Measurements from ENCODE around the gene PANK4.

Gene PANK4

GRCh38 chr1:2528016-2528415, 1.6 kb upstream of the PANK4 start:
- DNase-seq, result no peak

- DNase-seq, result no peak
Observed at GRCh38 chr1:2527556-2527860, 1.1 kb upstream of the PANK4 start.

GRCh38 chr1:2526824-2527555, 594 bp upstream of the PANK4 start:
- no peak for DNase-seq

GRCh38 chr1:2525572-2525919, 850 bp downstream of the PANK4 start:
- DNase-seq, result no peak

GRCh38 chr1:2523891-2524609, 2.3 kb downstream of the PANK4 start:
- DNase-seq, result no peak

- no peak for DNase-seq
Observed at GRCh38 chr1:2523191-2523890, 3.1 kb downstream of the PANK4 start.

GRCh38 chr1:2522230-2522629, 4.2 kb downstream of the PANK4 start:
- DNase-seq, result no peak

- no peak for DNase-seq
Observed at GRCh38 chr1:2520806-2521205, 5.6 kb downstream of the PANK4 start.

GRCh38 chr1:2520206-2520605, 6.2 kb downstream of the PANK4 start:
- no peak for DNase-seq

GRCh38 chr1:2519729-2520128, 6.7 kb downstream of the PANK4 start:
- DNase-seq, result no peak

GRCh38 chr1:2519029-2519685, 7.2 kb downstream of the PANK4 start:
- DNase-seq, result no peak

- DNase-seq, result no peak
Observed at GRCh38 chr1:2518528-2518927, 7.9 kb downstream of the PANK4 start.

- DNase-seq, result no peak
Observed at GRCh38 chr1:2517966-2518365, 8.4 kb downstream of the PANK4 start.

GRCh38 chr1:2516946-2517345, 9.4 kb downstream of the PANK4 start:
- no peak for DNase-seq

GRCh38 chr1:2516124-2516523, 10.3 kb downstream of the PANK4 start:
- DNase-seq, result no peak

GRCh38 chr1:2515763-2516080, 10.7 kb downstream of the PANK4 start:
- DNase-seq, result no peak

GRCh38 chr1:2514863-2515762, 11.3 kb downstream of the PANK4 start:
- no peak for DNase-seq

GRCh38 chr1:2513939-2514652, 12.3 kb downstream of the PANK4 start:
- DNase-seq, result no peak

GRCh38 chr1:2512862-2513421, 13.5 kb downstream of the PANK4 start:
- no peak for DNase-seq

- no peak for DNase-seq
Observed at GRCh38 chr1:2510366-2511155, 15.8 kb downstream of the PANK4 start.

GRCh38 chr1:2509589-2509988, 16.8 kb downstream of the PANK4 start:
- no peak for DNase-seq
